ENCODE measurements around the gene TMEM178B.
"Not testable (repeated sequence)": the region's sequence is repeated elsewhere in the genome, so short reads cannot be mapped to it uniquely, and the experiment has no call there.

TMEM178B gene

GRCh38 chr7:141191277-141191676, 117.4 kb downstream of the TMEM178B start:
- CTCF ChIA-PET, result no interaction called here
- POLR2A ChIA-PET (ENCODE audit: low non-redundant PET), result no interaction called here
- H3K27ac ChIP-seq, result no peak overlapping the region
- DNase-seq (ENCODE audit: low spot score), result no peak
- TF ChIP-seq, protein P1, sequence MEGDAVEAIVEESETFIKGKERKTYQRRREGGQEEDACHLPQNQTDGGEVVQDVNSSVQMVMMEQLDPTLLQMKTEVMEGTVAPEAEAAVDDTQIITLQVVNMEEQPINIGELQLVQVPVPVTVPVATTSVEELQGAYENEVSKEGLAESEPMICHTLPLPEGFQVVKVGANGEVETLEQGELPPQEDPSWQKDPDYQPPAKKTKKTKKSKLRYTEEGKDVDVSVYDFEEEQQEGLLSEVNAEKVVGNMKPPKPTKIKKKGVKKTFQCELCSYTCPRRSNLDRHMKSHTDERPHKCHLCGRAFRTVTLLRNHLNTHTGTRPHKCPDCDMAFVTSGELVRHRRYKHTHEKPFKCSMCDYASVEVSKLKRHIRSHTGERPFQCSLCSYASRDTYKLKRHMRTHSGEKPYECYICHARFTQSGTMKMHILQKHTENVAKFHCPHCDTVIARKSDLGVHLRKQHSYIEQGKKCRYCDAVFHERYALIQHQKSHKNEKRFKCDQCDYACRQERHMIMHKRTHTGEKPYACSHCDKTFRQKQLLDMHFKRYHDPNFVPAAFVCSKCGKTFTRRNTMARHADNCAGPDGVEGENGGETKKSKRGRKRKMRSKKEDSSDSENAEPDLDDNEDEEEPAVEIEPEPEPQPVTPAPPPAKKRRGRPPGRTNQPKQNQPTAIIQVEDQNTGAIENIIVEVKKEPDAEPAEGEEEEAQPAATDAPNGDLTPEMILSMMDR (conservative IDR thresholded peaks at IDR 0.05; ENCODE audit: low read depth), result no peak

DNA sequence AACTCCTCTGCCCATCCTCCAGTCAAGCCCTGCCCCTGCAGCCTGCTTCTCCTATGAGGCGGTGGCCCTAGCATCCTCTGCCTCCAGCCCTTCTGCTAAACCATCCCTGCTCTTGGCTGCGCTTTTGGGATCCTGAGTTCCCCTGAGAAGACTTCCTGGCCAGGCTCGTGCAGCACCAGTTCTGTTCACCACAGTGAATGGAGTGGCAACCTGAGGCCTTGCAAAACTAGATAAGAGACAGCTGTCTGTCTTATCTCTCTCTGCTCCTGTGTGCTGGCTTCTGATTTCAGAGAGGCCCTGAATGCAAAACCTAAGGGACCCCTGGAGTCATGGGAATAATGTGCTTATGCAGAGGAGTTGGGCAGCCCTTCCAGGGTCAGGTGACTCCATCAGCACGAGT, 119.2 kb downstream of the TMEM178B start:
- no peak overlapping the region for H3K27ac ChIP-seq
- POLR2A ChIA-PET (ENCODE audit: low non-redundant PET), result no interaction called here
- CTCF ChIA-PET, result interaction anchor here (0.6 kb wide), 1 partner anchor 23 kb away, joined by 3 read pairs; no protein-coding TSS in a partner anchor
- TF ChIP-seq, protein P1 (conservative IDR thresholded peaks at IDR 0.05; ENCODE audit: low read depth), result no peak
- no peak for DNase-seq (ENCODE audit: low spot score)

- H3K27ac ChIP-seq; DNase-seq (ENCODE audit: low spot score); CTCF ChIA-PET; POLR2A ChIA-PET (ENCODE audit: low non-redundant PET): not testable (repeated sequence)
Measured at GRCh38 chr7:141195722-141196121, 121.9 kb downstream of the TMEM178B start.

- TF ChIP-seq, protein P1 (conservative IDR thresholded peaks at IDR 0.05; ENCODE audit: low read depth), result no peak
- ChIA-PET CTCF (no interaction called here), POLR2A (ENCODE audit: low non-redundant PET) (no interaction called here)
- H3K27ac ChIP-seq, result no peak overlapping the region
- no peak for DNase-seq (ENCODE audit: low spot score)
Measured at GRCh38 chr7:141198194-141198958, 124.5 kb downstream of the TMEM178B start.

GRCh38 chr7:141200191-141201108, 126.6 kb downstream of the TMEM178B start:
- CTCF ChIA-PET, result no interaction called here
- DNase-seq (ENCODE audit: low spot score), result no peak
- TF ChIP-seq, protein P1 (conservative IDR thresholded peaks at IDR 0.05; ENCODE audit: low read depth), result no peak
- POLR2A ChIA-PET (ENCODE audit: low non-redundant PET), result no interaction called here
- H3K27ac ChIP-seq, result no peak overlapping the region

- ChIA-PET POLR2A (ENCODE audit: low non-redundant PET) (no interaction called here), CTCF (no interaction called here)
Measured at GRCh38 chr7:141201145-141201885, 127.5 kb downstream of the TMEM178B start.

More at GRCh38 chr7:141201145-141201885, 127.5 kb downstream of the TMEM178B start:
- TF ChIP-seq, protein P1 (conservative IDR thresholded peaks at IDR 0.05; ENCODE audit: low read depth), result no peak
- H3K27ac ChIP-seq, result no peak overlapping the region
- no peak for DNase-seq (ENCODE audit: low spot score)
